Neural progenitor cell (in vitro differentiated cells): ENCODE data around the gene NELFB. TPM values are rescaled to one million over a fixed set of nuclear protein-coding genes. Genes with fewer than 3 reads are reported as not detected.

Experiments used
- DNase-seq: peaks from one replicate; pipeline ENCODE4 v3.0.0-alpha.2; 2016; ENCODE audit warnings: low spot score
- H2AFZ ChIP-seq: fragments of 200-600 bp; sonication (generic); replicated peaks from 2 replicates; pipeline ENCODE4 v1.6.1; 2016; ENCODE audit warnings: antibody characterized with exemption
- H3F3A ChIP-seq: fragments of 200-600 bp; sonication (generic); 2 replicates; pipeline ENCODE4 v1.6.1; 2016; ENCODE audit warnings: antibody characterized with exemption, low read depth
- H3K27ac ChIP-seq: fragments of 200-600 bp; sonication (generic); 2 replicates; pipeline ENCODE4 v1.5.1; 2016; ENCODE audit warnings: mild to moderate bottlenecking
- H3K27me3 ChIP-seq: fragments of 200-600 bp; sonication (generic); 2 replicates; pipeline ENCODE4 v1.6.1; 2016; ENCODE audit warnings: mild to moderate bottlenecking, moderate library complexity
- H3K36me3 ChIP-seq: fragments of 200-600 bp; sonication (generic); 2 replicates; pipeline ENCODE4 v1.5.1; 2016
- H3K4me1 ChIP-seq: fragments of 200-600 bp; sonication (generic); 2 replicates; pipeline ENCODE4 v1.6.1; 2016; ENCODE audit warnings: mixed run types
- H3K4me2 ChIP-seq: fragments of 200-600 bp; sonication (generic); 2 replicates; pipeline ENCODE4 v1.6.1; 2016
- H3K4me3 ChIP-seq: fragments of 200-600 bp; sonication (generic); 2 replicates; pipeline ENCODE4 v1.5.1; 2016
- H3K79me2 ChIP-seq: fragments of 200-600 bp; sonication (generic); 2 replicates; pipeline ENCODE4 v1.6.1; 2016; ENCODE audit warnings: low read depth
- H3K9ac ChIP-seq: fragments of 200-600 bp; sonication (generic); 2 replicates; pipeline ENCODE4 v1.6.1; 2016
- H3K9me3 ChIP-seq: fragments of 200-600 bp; sonication (generic); 2 replicates; pipeline ENCODE4 v1.5.1; 2016; ENCODE audit warnings: low read depth
- H4K20me1 ChIP-seq: fragments of 200-600 bp; sonication (generic); 2 replicates; pipeline ENCODE4 v1.6.1; 2016; ENCODE audit warnings: low read depth
- H3K27ac Mint-ChIP-seq: 3 replicates; pipeline ENCODE4 v1.8.0; 2021; ENCODE audit warnings: mixed read lengths
- H3K27me3 Mint-ChIP-seq: 2 replicates; pipeline ENCODE4 v1.8.0; 2022; ENCODE audit warnings: low read depth, mild to moderate bottlenecking, inconsistent platforms, moderate library complexity, mixed read lengths; ENCODE audit not compliant: insufficient read depth
- H3K36me3 Mint-ChIP-seq: 3 replicates; pipeline ENCODE4 v1.8.0; 2021; ENCODE audit warnings: mixed read lengths
- H3K4me1 Mint-ChIP-seq: 3 replicates; pipeline ENCODE4 v1.8.0; 2021; ENCODE audit warnings: mixed read lengths
- H3K4me3 Mint-ChIP-seq: 3 replicates; pipeline ENCODE4 v1.8.0; 2021; ENCODE audit warnings: mild to moderate bottlenecking, moderate library complexity, mixed read lengths
- H3K9me3 Mint-ChIP-seq: 3 replicates; pipeline ENCODE4 v1.8.0; 2020; ENCODE audit warnings: mixed read lengths
- EZH2 ChIP-seq: fragments of 200-600 bp; sonication (generic); IDR thresholded peaks from 2 replicates; pipeline ENCODE4 v1.6.1; 2017; ENCODE audit warnings: antibody characterized with exemption, mild to moderate bottlenecking, moderate library complexity
- EZH2phosphoT487 ChIP-seq: fragments of 200-600 bp; sonication (generic); IDR thresholded peaks from 2 replicates; pipeline ENCODE4 v1.6.1; 2017; ENCODE audit warnings: antibody characterized with exemption
- total RNA-seq: library from RNA; depleted of rRNA; stranded (reverse); fragments of >200 nt; gene quantifications from 2 replicates; pipeline ENCODE4 v1.2.3, GENCODE V29; 2015; ENCODE audit warnings: low replicate concordance
- TF ChIP-seq, protein P1 (sequence below): fragments of 200-600 bp; sonication (generic); IDR thresholded peaks from 2 replicates; pipeline ENCODE4 v1.5.1; 2017; ENCODE audit warnings: antibody characterized with exemption, mild to moderate bottlenecking

The NELFB gene
- total RNA-seq, 1 donor from 2014 or later = 35.2 TPM

DNA sequence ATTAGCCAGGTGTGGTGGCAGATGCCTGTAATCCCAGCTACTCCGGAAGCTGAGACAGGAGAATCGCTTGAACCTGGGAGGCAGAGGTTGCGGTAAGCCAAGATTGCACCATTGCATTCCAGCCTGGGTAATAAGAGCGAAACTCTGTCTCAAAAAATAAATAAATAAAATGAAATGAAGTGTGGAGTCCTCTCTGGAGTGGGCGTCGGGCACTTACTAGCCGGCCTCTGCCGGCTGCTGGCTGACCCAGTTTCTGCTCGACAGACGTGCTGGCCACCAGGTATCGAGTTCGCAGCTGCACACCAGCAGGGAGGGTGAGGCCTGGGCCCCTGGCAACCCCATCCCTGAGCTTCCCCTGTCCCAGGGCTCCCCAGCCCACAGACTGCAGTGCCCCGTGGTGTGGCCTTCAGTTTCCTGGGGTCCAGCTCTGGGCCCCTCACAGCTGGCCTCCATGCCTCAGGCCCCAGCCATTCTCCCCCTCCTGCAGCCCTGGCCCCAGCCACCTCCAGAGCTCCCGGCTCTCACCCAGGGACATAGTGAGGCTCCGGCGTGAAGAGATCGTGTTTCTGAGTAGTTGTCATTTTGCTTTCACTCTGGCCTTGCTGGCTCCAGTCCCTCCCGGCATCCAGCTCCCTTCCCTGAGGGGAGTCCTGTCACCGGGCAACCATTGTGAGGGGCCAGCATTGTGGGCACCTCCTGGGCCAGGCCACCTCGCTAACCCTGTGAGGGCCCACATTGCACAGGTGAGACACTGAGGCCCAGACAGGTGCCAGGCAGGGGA is 7.8 kb upstream of the NELFB start:
- Mint-ChIP-seq H3K4me3 (no peak overlapping the region), H3K9me3 (no peaks in the 10 kb centered on the region), H3K36me3 (peaks cover 9% of the 10 kb centered on the region), H3K4me1 (peaks cover 40% of the 10 kb centered on the region), H3K27me3 (no peaks in the 10 kb centered on the region), H3K27ac (peak overlapping the region; percentile 29)
- H3K79me2 ChIP-seq = peaks cover 12% of the 10 kb centered on the region
- H3K27ac ChIP-seq = no peak overlapping the region
- no peaks in the 10 kb centered on the region for H3K36me3 ChIP-seq
- H2AFZ ChIP-seq = no peak overlapping the region
- H3K9me3 ChIP-seq = no peaks in the 10 kb centered on the region
- H3K4me3 ChIP-seq = no peak overlapping the region
- no peak overlapping the region for H3K4me2 ChIP-seq
- H3K9ac ChIP-seq = no peak overlapping the region
- peaks cover 25% of the 10 kb centered on the region for H3F3A ChIP-seq
- H3K4me1 ChIP-seq = peaks cover 15% of the 10 kb centered on the region
- H3K27me3 ChIP-seq = no peaks in the 10 kb centered on the region
- TF ChIP-seq, protein P1, sequence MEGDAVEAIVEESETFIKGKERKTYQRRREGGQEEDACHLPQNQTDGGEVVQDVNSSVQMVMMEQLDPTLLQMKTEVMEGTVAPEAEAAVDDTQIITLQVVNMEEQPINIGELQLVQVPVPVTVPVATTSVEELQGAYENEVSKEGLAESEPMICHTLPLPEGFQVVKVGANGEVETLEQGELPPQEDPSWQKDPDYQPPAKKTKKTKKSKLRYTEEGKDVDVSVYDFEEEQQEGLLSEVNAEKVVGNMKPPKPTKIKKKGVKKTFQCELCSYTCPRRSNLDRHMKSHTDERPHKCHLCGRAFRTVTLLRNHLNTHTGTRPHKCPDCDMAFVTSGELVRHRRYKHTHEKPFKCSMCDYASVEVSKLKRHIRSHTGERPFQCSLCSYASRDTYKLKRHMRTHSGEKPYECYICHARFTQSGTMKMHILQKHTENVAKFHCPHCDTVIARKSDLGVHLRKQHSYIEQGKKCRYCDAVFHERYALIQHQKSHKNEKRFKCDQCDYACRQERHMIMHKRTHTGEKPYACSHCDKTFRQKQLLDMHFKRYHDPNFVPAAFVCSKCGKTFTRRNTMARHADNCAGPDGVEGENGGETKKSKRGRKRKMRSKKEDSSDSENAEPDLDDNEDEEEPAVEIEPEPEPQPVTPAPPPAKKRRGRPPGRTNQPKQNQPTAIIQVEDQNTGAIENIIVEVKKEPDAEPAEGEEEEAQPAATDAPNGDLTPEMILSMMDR = no peak
- TF ChIP-seq EZH2 = no peak
- no peak for TF ChIP-seq EZH2phosphoT487
- DNase-seq = no peak
- peaks cover 22% of the 10 kb centered on the region for H4K20me1 ChIP-seq

- H3K4me1 Mint-ChIP-seq = peaks cover 35% of the 10 kb centered on the region
- no peak overlapping the region for H3K27ac Mint-ChIP-seq
- Histone ChIP-seq H3K9me3 (no peaks in the 10 kb centered on the region), H3K4me3 (no peak overlapping the region), H3F3A (peaks cover 20% of the 10 kb centered on the region), H3K9ac (no peak overlapping the region), H2AFZ (no peak overlapping the region), H3K27me3 (no peaks in the 10 kb centered on the region), H3K4me2 (no peak overlapping the region), H3K36me3 (no peaks in the 10 kb centered on the region), H3K27ac (no peak overlapping the region), H4K20me1 (peaks cover 17% of the 10 kb centered on the region), H3K79me2 (peaks cover 7% of the 10 kb centered on the region), H3K4me1 (peaks cover 12% of the 10 kb centered on the region)
- H3K4me3 Mint-ChIP-seq = no peak overlapping the region
- DNase-seq = no peak
- TF ChIP-seq EZH2 (no peak), EZH2phosphoT487 (no peak)
- TF ChIP-seq, protein P1 = no peak
- no peaks in the 10 kb centered on the region for H3K9me3 Mint-ChIP-seq
- peaks cover 4% of the 10 kb centered on the region for H3K36me3 Mint-ChIP-seq
- no peaks in the 10 kb centered on the region for H3K27me3 Mint-ChIP-seq
Observed at GRCh38 chr9:137247916-137248175, 7.3 kb upstream of the NELFB start.

- Histone ChIP-seq H3K9me3 (no peaks in the 10 kb centered on the region), H4K20me1 (peaks cover 5% of the 10 kb centered on the region), H3K9ac (no peak overlapping the region), H3K36me3 (no peaks in the 10 kb centered on the region), H3K4me1 (peaks cover 25% of the 10 kb centered on the region), H2AFZ (no peak overlapping the region), H3K4me3 (no peak overlapping the region), H3K4me2 (no peak overlapping the region), H3K27ac (no peak overlapping the region), H3F3A (peaks cover 10% of the 10 kb centered on the region), H3K27me3 (peaks cover 6% of the 10 kb centered on the region), H3K79me2 (peaks cover 3% of the 10 kb centered on the region)
- no peak for TF ChIP-seq EZH2phosphoT487
- no peak for TF ChIP-seq EZH2
- TF ChIP-seq, protein P1 = no peak
- no peaks in the 10 kb centered on the region for H3K36me3 Mint-ChIP-seq
- H3K4me1 Mint-ChIP-seq = peaks cover 31% of the 10 kb centered on the region
- no peaks in the 10 kb centered on the region for H3K9me3 Mint-ChIP-seq
- peak overlapping the region; percentile 84 for H3K27ac Mint-ChIP-seq
- no peak for DNase-seq
- peaks cover 3% of the 10 kb centered on the region for H3K27me3 Mint-ChIP-seq
- H3K4me3 Mint-ChIP-seq = peak overlapping the region; percentile 71
Observed at GRCh38 chr9:137250329-137251193, 4.6 kb upstream of the NELFB start.
